Measurements from ENCODE around the gene INPP5K. TPM values are rescaled to one million over a fixed set of nuclear protein-coding genes. Genes with fewer than 3 reads are reported as not detected.

The INPP5K gene
- total RNA-seq, 2 donors from 2014 or later = 78.7 to 95.3 TPM

DNA sequence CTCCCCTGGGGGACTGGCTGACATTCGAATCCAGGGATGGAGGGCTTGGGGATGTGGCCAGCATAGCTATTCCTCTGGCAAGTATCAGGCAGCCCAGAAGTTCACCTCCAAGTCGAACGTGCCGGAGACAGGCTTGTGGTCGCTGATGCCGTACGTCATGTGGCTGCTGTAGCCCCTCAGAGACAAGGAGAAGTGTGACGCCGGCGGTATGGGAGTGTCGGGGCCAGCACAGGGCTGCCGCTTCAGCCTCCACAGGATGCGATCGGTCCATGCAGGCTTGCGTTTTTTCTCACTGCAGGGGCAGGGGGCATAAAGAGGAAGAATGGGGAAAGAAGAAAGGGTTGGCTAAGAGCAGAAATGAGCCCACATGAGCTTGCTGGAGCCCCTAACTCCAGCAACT lies 18.6 kb downstream of the INPP5K start:
- H3K27me3 ChIP-seq (replicated peaks; ENCODE audit: insufficient read depth) = no peaks in the 10 kb centered on the region
- H3K4me3 ChIP-seq = no peak overlapping the region
- TF ChIP-seq, protein P1, sequence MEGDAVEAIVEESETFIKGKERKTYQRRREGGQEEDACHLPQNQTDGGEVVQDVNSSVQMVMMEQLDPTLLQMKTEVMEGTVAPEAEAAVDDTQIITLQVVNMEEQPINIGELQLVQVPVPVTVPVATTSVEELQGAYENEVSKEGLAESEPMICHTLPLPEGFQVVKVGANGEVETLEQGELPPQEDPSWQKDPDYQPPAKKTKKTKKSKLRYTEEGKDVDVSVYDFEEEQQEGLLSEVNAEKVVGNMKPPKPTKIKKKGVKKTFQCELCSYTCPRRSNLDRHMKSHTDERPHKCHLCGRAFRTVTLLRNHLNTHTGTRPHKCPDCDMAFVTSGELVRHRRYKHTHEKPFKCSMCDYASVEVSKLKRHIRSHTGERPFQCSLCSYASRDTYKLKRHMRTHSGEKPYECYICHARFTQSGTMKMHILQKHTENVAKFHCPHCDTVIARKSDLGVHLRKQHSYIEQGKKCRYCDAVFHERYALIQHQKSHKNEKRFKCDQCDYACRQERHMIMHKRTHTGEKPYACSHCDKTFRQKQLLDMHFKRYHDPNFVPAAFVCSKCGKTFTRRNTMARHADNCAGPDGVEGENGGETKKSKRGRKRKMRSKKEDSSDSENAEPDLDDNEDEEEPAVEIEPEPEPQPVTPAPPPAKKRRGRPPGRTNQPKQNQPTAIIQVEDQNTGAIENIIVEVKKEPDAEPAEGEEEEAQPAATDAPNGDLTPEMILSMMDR (IDR thresholded peaks at IDR 0.05) = no peak
- no peak for DNase-seq (ENCODE audit: low spot score)
- H3K9me3 ChIP-seq = no peaks in the 10 kb centered on the region
- ATAC-seq (ENCODE audit: insufficient number of reproducible peaks, low FRiP score, low read depth) = no peak
- H3K36me3 ChIP-seq = peaks cover 26% of the 10 kb centered on the region
- no peak overlapping the region for H3K27ac ChIP-seq
- H3K4me1 ChIP-seq (ENCODE audit: control insufficient read depth in 1 of 2, low read depth in 2 of 2) = peaks cover 25 to 35% of the 10 kb centered on the region in 2 donors

DNA sequence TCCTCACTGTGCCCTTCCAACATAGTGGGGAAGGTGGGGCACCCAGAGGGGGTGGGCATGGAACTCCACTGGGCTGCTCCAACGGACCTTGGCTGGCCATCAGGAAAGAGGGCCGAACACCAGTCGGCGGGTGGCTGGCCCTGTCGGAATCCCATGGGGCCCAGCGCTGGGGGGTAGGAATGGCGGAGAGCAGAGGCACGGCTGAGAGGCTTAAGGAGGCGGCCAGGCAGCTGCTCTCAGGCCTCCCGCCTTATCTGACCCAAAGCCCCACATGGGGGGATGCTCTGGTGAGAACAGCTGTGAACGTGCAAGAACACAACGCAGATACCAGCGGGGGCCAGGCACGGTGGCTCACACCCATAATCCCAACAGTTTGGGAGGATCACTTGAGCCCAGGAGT lies 19.5 kb downstream of the INPP5K start:
- H3K27me3 ChIP-seq (replicated peaks; ENCODE audit: insufficient read depth) = no peaks in the 10 kb centered on the region
- ATAC-seq (ENCODE audit: insufficient number of reproducible peaks, low FRiP score, low read depth) = no peak
- TF ChIP-seq, protein P1 (IDR thresholded peaks at IDR 0.05) = no peak
- H3K27ac ChIP-seq = no peak overlapping the region
- peaks cover 35 to 45% of the 10 kb centered on the region in 2 donors for H3K4me1 ChIP-seq (ENCODE audit: control insufficient read depth in 1 of 2, low read depth in 2 of 2)
- no peak overlapping the region for H3K4me3 ChIP-seq
- no peaks in the 10 kb centered on the region for H3K9me3 ChIP-seq
- no peak for DNase-seq (ENCODE audit: low spot score)
- peaks cover 22% of the 10 kb centered on the region for H3K36me3 ChIP-seq

DNA sequence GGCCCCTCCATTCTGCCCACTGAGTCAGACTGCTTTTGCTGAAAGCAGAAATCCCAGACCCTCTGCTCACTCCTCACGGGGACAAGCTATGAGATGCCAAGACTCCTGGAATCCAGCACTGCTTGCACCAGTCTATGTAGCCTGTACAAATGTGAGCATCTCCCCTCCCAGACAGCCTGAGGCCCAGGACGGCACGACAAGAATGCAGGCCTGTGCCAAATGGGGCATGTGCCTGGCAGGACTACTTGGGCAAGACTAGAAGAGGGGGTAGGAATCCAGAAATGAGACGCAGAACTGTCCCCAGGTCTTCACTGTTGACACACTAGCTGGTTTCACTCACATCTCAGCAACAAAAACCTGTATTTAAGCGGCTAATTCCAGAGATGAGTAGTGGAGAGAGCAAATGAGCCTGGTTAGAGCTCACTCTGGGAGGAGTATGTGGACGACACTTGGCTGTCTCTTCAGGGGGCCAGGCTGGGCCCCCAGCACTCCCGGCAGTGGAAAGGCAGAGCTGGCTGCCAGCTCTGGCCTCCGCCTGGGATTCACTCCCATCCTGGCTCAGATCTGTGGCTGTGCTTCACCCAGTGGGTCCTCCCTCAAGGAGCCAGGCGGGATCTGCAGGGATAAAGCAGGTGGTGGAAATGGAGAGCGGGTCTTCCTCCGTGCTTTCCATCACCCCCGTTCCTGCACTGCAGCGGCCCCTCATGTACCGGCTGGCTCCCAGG lies 21.0 kb downstream of the INPP5K start:
- Histone ChIP-seq H3K4me3 (no peak overlapping the region), H3K4me1 (ENCODE audit: control insufficient read depth in 1 of 2, low read depth in 2 of 2) (peaks cover 37 to 52% of the 10 kb centered on the region in 2 donors), H3K9me3 (no peaks in the 10 kb centered on the region), H3K27me3 (replicated peaks; ENCODE audit: insufficient read depth) (no peaks in the 10 kb centered on the region), H3K27ac (peak overlapping the region; percentile 84 to 87), H3K36me3 (peaks cover 22% of the 10 kb centered on the region)
- TF ChIP-seq, protein P1 (IDR thresholded peaks at IDR 0.05) = no peak
- ATAC-seq (ENCODE audit: insufficient number of reproducible peaks, low FRiP score, low read depth) = no peak
- no peak for DNase-seq (ENCODE audit: low spot score)

DNA sequence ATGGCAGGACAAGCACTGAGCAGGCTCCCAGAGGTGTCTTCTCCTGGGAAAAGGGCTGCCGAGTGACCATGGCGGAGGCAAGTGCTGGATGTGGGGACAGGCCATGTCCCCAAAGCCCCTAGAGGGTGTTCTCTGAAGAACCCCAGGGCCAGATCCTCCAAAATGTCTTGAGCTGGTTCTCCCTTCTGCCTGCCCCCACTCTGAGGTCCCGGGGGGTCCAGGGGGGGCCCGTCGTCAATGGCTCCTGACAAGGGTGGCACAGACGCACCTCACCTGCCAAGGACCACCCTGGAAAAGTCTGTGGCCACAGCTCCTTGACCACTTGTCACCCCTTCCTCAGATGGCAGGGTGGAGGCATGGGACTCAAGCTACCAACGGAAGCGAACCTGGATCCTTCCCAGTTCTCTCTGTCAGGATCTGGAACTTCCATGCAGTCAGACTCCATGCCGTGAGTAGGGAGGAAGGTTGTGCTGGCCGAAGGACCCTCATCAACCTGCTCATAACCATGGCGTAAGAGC lies 21.6 kb downstream of the INPP5K start:
- Histone ChIP-seq H3K4me3 (no peak overlapping the region), H3K27ac (peak overlapping the region; percentile 84 to 87), H3K4me1 (ENCODE audit: control insufficient read depth in 1 of 2, low read depth in 2 of 2) (peaks cover 39 to 59% of the 10 kb centered on the region in 2 donors), H3K9me3 (no peaks in the 10 kb centered on the region), H3K27me3 (replicated peaks; ENCODE audit: insufficient read depth) (no peaks in the 10 kb centered on the region), H3K36me3 (peaks cover 22% of the 10 kb centered on the region)
- TF ChIP-seq, protein P1 (IDR thresholded peaks at IDR 0.05) = no peak
- ATAC-seq (ENCODE audit: insufficient number of reproducible peaks, low FRiP score, low read depth) = no peak
- DNase-seq (ENCODE audit: low spot score) = no peak

GRCh38 chr17:1494203-1494602 lies 22.2 kb downstream of the INPP5K start:
- TF ChIP-seq, protein P1 (IDR thresholded peaks at IDR 0.05) = no peak
- H3K27ac ChIP-seq = peak overlapping the region; percentile 84 to 87
- no peaks in the 10 kb centered on the region for H3K27me3 ChIP-seq (replicated peaks; ENCODE audit: insufficient read depth)
- H3K36me3 ChIP-seq = peaks cover 22% of the 10 kb centered on the region
- H3K4me3 ChIP-seq = no peak overlapping the region
- H3K9me3 ChIP-seq = no peaks in the 10 kb centered on the region
- no peak for ATAC-seq (ENCODE audit: insufficient number of reproducible peaks, low FRiP score, low read depth)
- peaks cover 45 to 65% of the 10 kb centered on the region in 2 donors for H3K4me1 ChIP-seq (ENCODE audit: control insufficient read depth in 1 of 2, low read depth in 2 of 2)
- no peak for DNase-seq (ENCODE audit: low spot score)
